ENCODE data around the gene AQP2.

The AQP2 gene

GRCh38 chr12:49959685-49960473 is 9.3 kb downstream of the AQP2 start:
- no peak for DNase-seq

GRCh38 chr12:49960474-49961110 is 10.1 kb downstream of the AQP2 start:
- DNase-seq, result no peak

- DNase-seq, result no peak
Measured at GRCh38 chr12:49961111-49961922, 10.8 kb downstream of the AQP2 start, which contains the start of gene AQP5. Gene AQP5 (plus strand): TSS chr12:49961872. CDS start chr12:49962018, 146 bp downstream.

GRCh38 chr12:49961993-49962764 is 11.6 kb downstream of the AQP2 start:
- no peak for DNase-seq

DNA sequence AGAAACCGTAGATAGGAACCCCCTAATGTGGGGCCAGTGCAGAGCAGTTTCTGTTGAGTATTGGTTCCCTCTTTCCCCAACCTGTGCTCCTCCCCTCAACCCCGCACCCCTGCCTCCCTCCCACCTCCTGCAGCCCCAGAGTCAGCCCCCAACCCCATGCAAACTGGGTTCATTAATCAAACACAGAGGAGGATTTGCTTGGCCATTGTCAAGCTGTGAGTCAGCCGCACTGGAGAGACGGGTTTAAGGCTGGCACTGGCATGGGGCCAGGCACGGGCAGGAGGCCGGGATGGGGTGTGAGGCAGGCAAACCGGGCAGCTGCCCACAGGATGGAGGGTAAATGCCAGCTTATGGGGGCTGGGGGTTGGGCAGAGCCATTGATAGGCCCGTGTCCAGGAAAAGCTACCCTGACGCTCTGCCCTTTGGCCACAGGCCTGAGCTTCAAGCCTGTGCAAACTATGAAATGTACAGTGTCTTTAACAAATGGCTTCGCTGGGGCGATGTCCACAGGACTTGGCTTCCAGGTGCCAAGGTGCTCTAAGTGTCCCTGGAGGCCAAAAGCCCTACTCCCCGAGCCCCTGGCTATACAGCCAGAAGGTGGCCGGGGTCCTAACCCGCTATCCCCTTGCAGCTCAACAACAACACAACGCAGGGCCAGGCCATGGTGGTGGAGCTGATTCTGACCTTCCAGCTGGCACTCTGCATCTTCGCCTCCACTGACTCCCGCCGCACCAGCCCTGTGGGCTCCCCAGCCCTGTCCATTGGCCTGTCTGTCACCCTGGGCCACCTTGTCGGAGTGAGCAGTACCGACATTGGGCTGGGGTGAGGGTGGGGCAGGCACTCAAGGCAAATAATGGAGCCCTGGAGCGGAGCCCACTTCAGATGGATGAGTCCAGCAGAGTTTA is 12.6 kb downstream of the AQP2 start:
- DNase-seq, result no peak

- no peak for DNase-seq
Measured at GRCh38 chr12:49963976-49964815, 13.7 kb downstream of the AQP2 start.

GRCh38 chr12:49964849-49965624 is 14.5 kb downstream of the AQP2 start:
- DNase-seq, result no peak

GRCh38 chr12:49965836-49966235 is 15.3 kb downstream of the AQP2 start:
- DNase-seq, result no peak

GRCh38 chr12:49966511-49967041 is 16.0 kb downstream of the AQP2 start:
- no peak for DNase-seq

DNA sequence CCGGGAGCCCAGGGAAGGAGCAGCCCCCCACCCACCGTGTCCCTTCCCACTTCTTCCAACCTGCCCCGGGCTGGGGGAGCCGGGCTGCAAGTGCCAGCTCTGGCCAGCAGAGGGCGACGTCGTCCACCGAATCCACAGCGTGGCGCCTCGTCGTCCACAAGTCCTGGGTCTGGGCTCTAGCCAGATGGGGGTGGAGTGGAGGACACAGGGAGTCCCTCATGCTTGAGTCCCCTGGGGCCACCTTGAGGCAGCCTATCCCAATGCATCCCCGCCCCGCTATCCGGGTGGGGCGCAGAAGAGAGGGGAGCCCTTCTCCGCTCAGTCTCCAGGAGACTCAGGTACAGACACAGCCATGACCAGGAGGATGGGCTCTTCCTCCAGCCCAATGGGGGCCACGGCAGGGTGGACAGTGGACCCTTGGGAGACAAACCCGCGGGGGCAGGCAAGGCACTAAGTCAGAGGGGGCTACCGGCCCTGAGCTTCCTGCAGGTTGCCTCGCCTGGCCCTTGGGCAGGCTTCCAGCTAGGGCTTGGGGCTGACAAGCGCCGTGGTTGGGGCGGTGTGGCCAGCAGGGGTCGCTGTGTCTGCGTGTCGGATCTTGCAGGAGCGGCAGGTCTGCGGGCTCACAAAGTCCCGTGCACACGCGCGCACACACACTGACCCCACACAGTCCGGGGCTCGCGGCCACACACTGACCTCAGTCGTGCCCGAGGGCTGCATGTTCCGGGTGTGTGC is 16.7 kb downstream of the AQP2 start:
- peak; percentile 91 for DNase-seq

DNA sequence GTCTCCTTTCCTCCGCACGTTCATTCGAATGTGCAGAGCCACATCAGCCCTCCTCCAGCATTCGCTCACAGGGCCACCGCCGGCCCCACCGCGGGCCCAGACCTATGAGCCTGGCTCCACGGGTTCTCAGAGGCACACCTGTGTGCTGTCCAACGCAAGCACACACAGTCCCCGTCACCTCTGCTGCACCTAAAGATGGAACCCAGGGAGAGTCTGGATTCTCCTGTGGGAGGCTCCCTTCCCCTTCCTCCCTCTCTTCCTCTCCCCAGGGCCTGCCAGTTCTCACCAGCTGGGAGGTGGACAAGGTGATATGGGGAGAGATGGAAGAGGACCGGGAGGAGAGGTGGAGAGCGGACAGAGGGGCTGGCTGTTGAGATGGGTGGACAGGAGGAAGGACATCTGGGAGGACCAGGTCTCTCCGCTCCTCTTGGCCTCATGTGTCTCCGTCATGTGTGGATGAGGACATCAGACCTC is 17.3 kb downstream of the AQP2 start:
- no peak for DNase-seq

GRCh38 chr12:49968471-49968870 is 17.9 kb downstream of the AQP2 start:
- DNase-seq, result no peak

DNA sequence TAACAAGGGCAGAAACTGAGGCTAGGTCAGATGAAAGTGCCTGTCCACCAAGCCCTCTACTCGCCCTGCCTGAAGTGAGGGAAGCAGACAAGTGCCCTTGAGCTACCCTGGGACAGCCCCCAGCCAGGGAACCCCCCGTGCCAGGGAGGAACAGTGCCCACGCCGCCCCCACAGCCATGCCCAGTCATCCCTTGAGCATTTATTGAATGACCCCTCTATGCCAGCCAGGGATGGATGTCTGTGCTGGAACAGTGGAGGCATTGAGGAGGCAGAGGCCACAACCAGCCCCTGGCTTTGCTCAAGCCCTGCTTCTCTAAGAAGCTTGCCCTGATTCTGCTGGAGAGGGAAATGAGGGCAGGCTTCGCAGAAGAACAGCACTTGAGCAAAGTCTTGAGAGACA is 18.5 kb downstream of the AQP2 start:
- DNase-seq, result no peak

DNA sequence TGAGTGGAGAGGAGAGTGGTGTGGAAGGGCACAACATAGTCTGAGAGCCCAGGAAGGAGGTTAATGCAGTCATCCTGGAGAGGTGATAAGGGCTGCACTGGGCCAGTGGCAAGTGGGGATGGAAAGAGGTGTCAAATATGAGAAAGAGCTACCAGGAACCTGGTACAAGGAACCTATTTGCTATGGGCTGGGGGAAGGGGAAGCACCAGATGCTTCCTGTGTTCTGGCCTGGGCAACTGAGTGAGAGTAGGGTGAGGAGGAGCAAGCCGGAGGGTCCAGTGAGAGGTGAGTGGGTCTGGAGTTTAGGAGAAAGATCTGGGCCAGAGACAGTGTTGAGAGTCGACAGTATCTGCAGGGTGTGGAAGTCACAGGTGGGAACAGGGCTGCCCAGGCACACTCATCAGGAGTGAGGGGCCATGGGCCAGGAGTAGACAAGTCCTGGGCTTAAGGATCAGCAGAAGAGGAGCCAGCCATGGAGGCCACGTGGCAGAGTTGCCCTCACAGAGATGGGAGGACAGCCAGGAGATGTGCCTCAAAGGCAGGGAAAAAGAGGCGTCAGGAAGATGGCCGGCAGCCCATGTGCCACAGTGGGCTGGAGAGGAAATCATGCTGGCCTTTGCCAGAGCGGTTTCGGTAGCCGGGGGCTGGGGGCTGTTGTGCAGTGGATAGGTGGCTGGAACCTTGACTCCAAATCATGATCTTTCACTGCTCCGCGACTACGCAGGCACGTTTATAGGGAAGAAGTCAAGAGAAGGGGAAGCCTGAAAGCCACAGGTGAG is 19.3 kb downstream of the AQP2 start:
- DNase-seq, result no peak

GRCh38 chr12:49970658-49971057 is 20.1 kb downstream of the AQP2 start:
- no peak for DNase-seq

- DNase-seq, result no peak
Measured at GRCh38 chr12:49971141-49971540, 20.6 kb downstream of the AQP2 start.

DNA sequence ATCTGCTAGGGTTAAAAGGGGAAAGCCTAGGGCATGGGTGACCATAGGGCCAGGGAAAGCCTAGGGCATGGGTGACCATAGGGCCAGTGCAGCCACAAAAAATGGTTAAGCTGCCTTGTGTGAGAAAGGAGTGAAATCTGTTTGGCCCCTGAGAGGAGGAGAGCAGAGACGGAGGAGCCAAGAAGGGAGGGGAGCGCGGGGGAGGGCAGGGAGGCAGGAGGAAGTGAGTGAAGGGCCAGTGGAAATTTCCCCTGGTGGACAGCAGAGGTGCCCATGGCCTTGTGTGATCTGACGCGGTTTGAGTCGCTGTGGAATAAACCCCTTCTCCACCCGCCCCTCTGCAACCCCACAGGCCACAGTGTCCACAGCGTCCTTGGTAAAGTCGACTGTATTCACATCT is 21.6 kb downstream of the AQP2 start:
- DNase-seq, result no peak

Measured in stimulated activated CD4-positive, alpha-beta T cell treated with anti-CD3 and anti-CD28 coated beads, Interleukin-1b, Interleukin-23, amount 100 ng/mL, for 48 hours (primary cell).